HepG2 (cell line): ENCODE measurements around the gene GPAM. TPM values are rescaled to one million over a fixed set of nuclear protein-coding genes. Genes with fewer than 3 reads are reported as not detected.
A peak's percentile ranks its signal among the peaks of the same experiment; 100 is the strongest.

Experiments
- ATAC-seq: fragments of 200-7000 bp; cut with Tn5 transposase; 3 replicates; pipeline ENCODE4 v1.9.1; 2020; ENCODE audit warnings: mild to moderate bottlenecking, moderate library complexity
- BruUV-seq: library from RNA; stranded (reverse); fragments of 400-500 nt; replicated peaks from 2 replicates; lab custom pipeline; 2021; lab: Mats Ljungman, UMichigan
- CTCF ChIA-PET: fragments of 300-600 bp; formaldehyde crosslinking; extraction: SDS; loops from one replicate; lab custom pipeline; 2021; ENCODE audit warnings: low total read pairs, inconsistent platforms, low intra/inter-chr PET ratio; lab: Yijun Ruan, JAX
- POLR2A ChIA-PET: fragments of 350-600 bp; sonication (Branson Sonifier 250); formaldehyde crosslinking; loops from one replicate; lab custom pipeline; 2020; ENCODE audit warnings: antibody characterized with exemption, inconsistent platforms; lab: Yijun Ruan, JAX
- DNase-seq: peaks from one replicate; pipeline ENCODE4 v3.0.0-alpha.2; 2015; ENCODE audit warnings: low spot score
- FAIRE-seq: peaks from 3 replicates; lab custom pipeline; 2011; peaks lifted over from hg19 to GRCh38; lab: Jason Lieb, UNC
- H2AFZ ChIP-seq: one replicate; pipeline ENCODE4 v1.6.1; 2011; ENCODE audit warnings: low read length, inconsistent platforms
- H3K27ac ChIP-seq: fragments of 300-600 bp; 3 replicates; pipeline ENCODE4 v1.8.0; 2011; ENCODE audit warnings: mixed run types, mild to moderate bottlenecking, mixed read lengths, low read length, inconsistent platforms; ENCODE audit not compliant: insufficient read depth; ENCODE audit errors: extremely low read length
- H3K27me3 ChIP-seq, 2 experiments: fragments of 200-600 bp in 1 of 2; 2 replicates in 1 of 2; 3 replicates in 1 of 2; pipeline versions ENCODE4 v1.6.0 to v1.8.0; 2011; ENCODE audit warnings: low read length in 2 of 2, mild to moderate bottlenecking in 2 of 2, moderate library complexity in 2 of 2, inconsistent platforms in 1 of 2; ENCODE audit not compliant: insufficient read depth in 2 of 2, control insufficient read depth in 1 of 2
- H3K36me3 ChIP-seq, 2 experiments: fragments of 200-600 bp in 1 of 2; replicated peaks in 1 of 2; 2 replicates in 1 of 2; 3 replicates in 1 of 2; pipeline versions ENCODE4 v1.5.1 to v1.8.0; 2011; ENCODE audit warnings: low read length in 2 of 2, inconsistent platforms in 1 of 2; ENCODE audit not compliant: insufficient read depth in 2 of 2, control insufficient read depth in 1 of 2
- H3K4me1 ChIP-seq: 2 replicates; pipeline ENCODE4 v1.5.1; 2012; ENCODE audit warnings: low read length, inconsistent platforms; ENCODE audit not compliant: insufficient read depth
- H3K4me2 ChIP-seq: 2 replicates; pipeline ENCODE4 v1.6.0; 2011; ENCODE audit warnings: low read depth, low read length, inconsistent platforms
- H3K4me3 ChIP-seq, 3 experiments: fragments of 200-600 bp in 1 of 3; sonication (generic), shearing (Covaris generic) in 1 of 3; replicated peaks in 1 of 3; 2 replicates each; pipeline ENCODE4 v1.5.1; 2011 to 2016; ENCODE audit warnings: low read length in 3 of 3, inconsistent platforms in 2 of 3, low read depth in 2 of 3, mild to moderate bottlenecking in 2 of 3, control low read depth in 1 of 3, mixed read lengths in 1 of 3; ENCODE audit not compliant: insufficient read depth in 1 of 3
- H3K79me2 ChIP-seq: one replicate; pipeline ENCODE4 v1.6.1; 2011; ENCODE audit warnings: low read length, inconsistent platforms; ENCODE audit not compliant: insufficient read depth
- H3K9ac ChIP-seq: 2 replicates; pipeline ENCODE4 v1.6.0; 2011; ENCODE audit warnings: mild to moderate bottlenecking, low read depth, low read length, inconsistent platforms; ENCODE audit not compliant: insufficient read depth
- H3K9me3 ChIP-seq: 2 replicates; pipeline ENCODE4 v1.5.1; 2012; ENCODE audit warnings: mild to moderate bottlenecking, low read length
- H4K20me1 ChIP-seq: 2 replicates; pipeline ENCODE4 v1.6.0; 2011; ENCODE audit warnings: inconsistent platforms, mild to moderate bottlenecking, low read length, moderate library complexity; ENCODE audit not compliant: insufficient read depth
- ETV6 ChIP-seq: sonication (generic); formaldehyde crosslinking; conservative IDR thresholded peaks from 2 replicates; pipeline ENCODE4 v1.4.0; 2020; ENCODE audit warnings: missing genetic modification reagents
- FOXJ3 ChIP-seq: sonication (generic); formaldehyde crosslinking; IDR thresholded peaks from 2 replicates; pipeline ENCODE4 v1.4.0; 2020; ENCODE audit warnings: missing genetic modification reagents, mild to moderate bottlenecking, borderline replicate concordance
- GABPB1 ChIP-seq: IDR thresholded peaks from 2 replicates; pipeline ENCODE4 v1.6.1; 2016; ENCODE audit warnings: mild to moderate bottlenecking, missing genetic modification reagents, moderate library complexity, missing compliant biosample characterization
- HDAC6 ChIP-seq: fragments of 200-600 bp; sonication (generic); IDR thresholded peaks from 2 replicates; pipeline ENCODE4 v1.7.0; 2017; ENCODE audit warnings: mild to moderate bottlenecking, antibody characterized with exemption, low read length, low read depth
- HNF1A ChIP-seq, 2 experiments: sonication (generic) in 1 of 2; formaldehyde crosslinking in 1 of 2; IDR thresholded peaks; 2 replicates each; pipeline versions ENCODE4 v1.4.0 to v1.6.1; 2016 to 2020; ENCODE audit warnings: borderline replicate concordance in 1 of 2, low read depth in 1 of 2, mild to moderate bottlenecking in 1 of 2, missing genetic modification reagents in 1 of 2
- KDM6A ChIP-seq: IDR thresholded peaks from 2 replicates; pipeline ENCODE4 v1.6.1; 2016; ENCODE audit warnings: low read depth
- MED8 ChIP-seq: sonication (generic); formaldehyde crosslinking; IDR thresholded peaks from 2 replicates; pipeline ENCODE4 v1.8.1; 2023; ENCODE audit warnings: mild to moderate bottlenecking, missing genetic modification reagents; ENCODE audit not compliant: insufficient replicate concordance
- MLX ChIP-seq: IDR thresholded peaks from 2 replicates; pipeline ENCODE4 v1.6.1; 2016
- MYNN ChIP-seq: sonication (generic); formaldehyde crosslinking; IDR thresholded peaks from 2 replicates; pipeline ENCODE4 v1.4.0; 2020; ENCODE audit warnings: mild to moderate bottlenecking, low read depth, missing genetic modification reagents
- TFDP1 ChIP-seq: IDR thresholded peaks from 2 replicates; pipeline ENCODE4 v1.6.1; 2016; ENCODE audit warnings: missing compliant biosample characterization, missing genetic modification reagents, borderline replicate concordance
- ZNF20 ChIP-seq: sonication (generic); formaldehyde crosslinking; IDR thresholded peaks from 2 replicates; pipeline ENCODE4 v1.4.0; 2020; ENCODE audit warnings: mild to moderate bottlenecking, moderate library complexity, missing genetic modification reagents
- ZNF256 ChIP-seq: sonication (generic); formaldehyde crosslinking; conservative IDR thresholded peaks from 2 replicates; pipeline ENCODE4 v1.4.0; 2020; ENCODE audit warnings: missing genetic modification reagents
- ZNF326 ChIP-seq: sonication (generic); formaldehyde crosslinking; IDR thresholded peaks from 2 replicates; pipeline ENCODE4 v1.4.0; 2020; ENCODE audit warnings: missing genetic modification reagents, borderline replicate concordance
- ZNF331 ChIP-seq: sonication (generic); formaldehyde crosslinking; IDR thresholded peaks from 2 replicates; pipeline ENCODE4 v1.4.0; 2020; ENCODE audit warnings: missing genetic modification reagents
- ZNF496 ChIP-seq: sonication (generic); formaldehyde crosslinking; IDR thresholded peaks from 2 replicates; pipeline ENCODE4 v1.8.1; 2023; ENCODE audit warnings: mild to moderate bottlenecking, moderate library complexity, missing genetic modification reagents; ENCODE audit not compliant: insufficient replicate concordance
- ZNF547 ChIP-seq: sonication (generic); formaldehyde crosslinking; IDR thresholded peaks from 2 replicates; pipeline ENCODE4 v1.5.1; 2020; ENCODE audit warnings: mild to moderate bottlenecking, missing genetic modification reagents
- ZNF567 ChIP-seq: sonication (generic); formaldehyde crosslinking; IDR thresholded peaks from 2 replicates; pipeline ENCODE4 v1.8.1; 2023; ENCODE audit warnings: mild to moderate bottlenecking, missing genetic modification reagents, borderline replicate concordance
- ZNF792 ChIP-seq: IDR thresholded peaks from 2 replicates; pipeline ENCODE4 v1.6.1; 2016
- WGBS: methylation state at CpG from one replicate; pipeline ENCODE4 v1.1.6; 2017; ENCODE audit warnings: low lambda C conversion rate; 5-methylcytosine and 5-hydroxymethylcytosine counted together
- in situ Hi-C: cut with HindIII; loops from 2 replicates; pipeline ENCODE4 v1.10.0; 2017; ENCODE audit warnings: low pct_unique_long_range_greater_than_20kb; ENCODE audit not compliant: extremely low pct_ligation_motif_present
- intact Hi-C: fragments of 100-400 bp; cut with micrococcal nuclease; formaldehyde crosslinking; loops from one replicate; pipeline ENCODE4 v1.10.0; 2022; ENCODE audit not compliant: unreplicated experiment
- polyA plus RNA-seq, 8 experiments: library from polyadenylated mRNA; depleted of rRNA in 3 of 8; stranded (reverse) in 7 of 8; unstranded in 1 of 8; fragments of >200 nt; fragmentation: Illumina TruSeq in 4 of 8; extraction: Trizol in 4 of 8; gene quantifications; 2 replicates each; pipeline versions ENCODE4 v1.2.1 to v1.2.3, GENCODE V29; 2011 to 2016; ENCODE audit warnings: low read depth in 4 of 8, missing spikeins in 1 of 8, mixed read lengths in 1 of 8; ENCODE audit not compliant: insufficient read depth in 1 of 8
- total RNA-seq, 5 experiments: library from RNA; depleted of rRNA; stranded (reverse); fragments of >200 nt; fragmentation: Illumina TruSeq; extraction: Trizol; gene quantifications; 2 replicates each; pipeline ENCODE4 v1.2.3, GENCODE V29; 2016; ENCODE audit warnings: low read depth in 1 of 5

The GPAM gene
- total and polyA plus RNA-seq, 2 of the 13 experiments (the other 11 are each of a cell fraction or from before 2014, with no cell fraction given), result 36.8 to 140 TPM

GRCh38 chr10:112227331-112227987 lies 43.9 kb upstream of the GPAM start:
- intact Hi-C loops, result loop anchor here (1.0 to 2.0 kb wide), 3 partner anchors 34 to 77 kb away; no protein-coding TSS in a partner anchor
- peak overlapping the region; percentile 99 for H3K4me2 ChIP-seq
- peak; percentile 80 for ATAC-seq
- H3K79me2 ChIP-seq, result peaks cover 57% of the 10 kb centered on the region
- 0% methylated on average over 6 of the region's 6 CpGs for WGBS
- in situ Hi-C loops, result loop anchor here (5.0 kb wide), 1 partner anchor 80 kb away; no protein-coding TSS in a partner anchor
- peak; percentile 95 for DNase-seq
- no peaks in the 10 kb centered on the region; a peak in 1 of 5 replicates for H3K27me3 ChIP-seq
- FAIRE-seq, result peak; percentile 95
- H3K27ac ChIP-seq, result peak overlapping the region; percentile 93
- CTCF ChIA-PET, result no interaction called here
- H2AFZ ChIP-seq, result peak overlapping the region; percentile 8
- peaks cover 98% of the 10 kb centered on the region for H3K4me1 ChIP-seq
- no peaks in the 10 kb centered on the region for H3K9me3 ChIP-seq
- H3K36me3 ChIP-seq, result peaks cover 3 to 5% of the 10 kb centered on the region in 2 experiments; a peak in 4 of 5 replicates
- no peaks in the 10 kb centered on the region for H4K20me1 ChIP-seq
- peak overlapping the region; percentile 82 for H3K9ac ChIP-seq
- BruUV-seq, result TSS peak; percentile 47
- H3K4me3 ChIP-seq, result peak overlapping the region; percentile 59 to 77 (median 74)
- POLR2A ChIA-PET, result interaction anchor here (1.0 to 7.8 kb wide), 24 partner anchors 8 to 137 kb away, joined by 3 to 189 read pairs (median 6); no protein-coding TSS in a partner anchor
- TF ChIP-seq ZNF20 (no peak), HDAC6 (no peak), ZNF496 (CRISPR knock-in tag) (no peak), ZNF326 (CRISPR knock-in tag) (no peak), ZNF256 (CRISPR knock-in tag) (0 out of 2 replicates have a peak, but pooled peaks have one; percentile 59), MLX (peak; percentile 84; the same call in 1 of the 2 replicates), MED8 (CRISPR knock-in tag) (peak; percentile 94), ZNF331 (CRISPR knock-in tag) (peak; percentile 98), HNF1A (IDR thresholded peaks at IDR 0.05; ENCODE audit: low read depth) (peak; percentile 76), HNF1A (CRISPR knock-in tag; IDR thresholded peaks at IDR 0.05; ENCODE audit: borderline replicate concordance) (peak; percentile 85), GABPB1 (CRISPR knock-in tag) (peak; percentile 61), TFDP1 (CRISPR knock-in tag) (peak; percentile 54; the same call in 1 of the 2 replicates), ZNF792 (CRISPR knock-in tag) (peak; percentile 62), FOXJ3 (CRISPR knock-in tag) (peak; percentile 53; the same call in 1 of the 2 replicates), ETV6 (CRISPR knock-in tag) (peak; percentile 44; the same call in 1 of the 2 replicates), ZNF547 (peak; percentile 92), MYNN (CRISPR knock-in tag) (peak; percentile 94; the same call in 1 of the 2 replicates), ZNF567 (CRISPR knock-in tag) (peak; percentile 56; the same call in 1 of the 2 replicates), KDM6A (CRISPR knock-in tag) (peak; percentile 63; the same call in 1 of the 2 replicates)
